Central memory CD4-positive, alpha-beta T cell (primary cell): ENCODE measurements around the gene DICER1.

Experiments used
- DNase-seq: peaks from one replicate; pipeline ENCODE4 v3.0.0; 2022

DICER1 gene

DNA sequence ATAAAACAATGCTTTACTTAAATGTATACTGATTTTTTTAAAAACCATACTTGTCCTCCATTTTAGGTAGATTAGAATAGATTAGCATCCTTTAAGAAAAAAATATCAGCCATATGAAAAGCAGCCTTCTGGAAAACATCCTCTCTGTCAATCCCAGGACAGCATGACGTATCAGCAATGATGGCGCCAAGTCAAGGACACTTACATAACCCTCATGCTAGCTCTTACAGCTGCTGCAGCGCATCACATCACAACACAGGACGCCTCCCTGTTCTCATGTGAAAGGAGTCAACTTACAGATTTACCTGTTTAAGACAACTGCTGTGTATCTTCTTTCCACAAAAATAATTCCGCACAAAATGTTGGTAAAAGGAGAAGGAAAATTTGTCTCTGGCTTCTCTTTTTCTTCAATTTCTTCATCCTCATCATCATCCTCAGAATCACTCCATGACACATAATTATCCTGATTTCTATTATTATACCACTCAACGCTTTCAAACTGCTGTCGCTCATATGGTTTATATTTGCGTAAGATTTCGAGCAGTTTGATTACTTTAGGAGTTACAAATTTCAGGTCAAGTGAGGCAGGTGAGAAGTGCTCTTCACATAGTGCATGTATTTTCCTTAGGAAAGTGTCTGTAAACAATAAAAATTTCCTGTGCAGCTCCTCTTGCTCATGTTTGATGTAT is 33.3 kb downstream of the DICER1 start:
- DNase-seq, result no peak

DNA sequence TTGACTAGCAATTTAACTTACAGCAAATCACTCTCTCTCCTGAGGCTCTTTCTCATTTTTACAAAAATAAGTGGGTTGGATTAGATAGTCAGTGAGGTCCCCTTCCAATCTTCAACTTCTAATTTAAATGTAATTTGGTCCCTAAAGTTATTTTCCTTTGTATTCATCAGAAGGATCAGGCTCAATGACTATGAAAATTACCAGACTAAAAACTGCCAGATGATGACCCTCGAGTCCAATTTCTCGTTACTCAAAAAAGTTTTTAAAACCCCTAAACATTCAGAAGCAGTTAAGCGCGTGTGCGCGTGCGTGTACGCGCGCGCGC is 34.7 kb downstream of the DICER1 start:
- DNase-seq, result no peak

DNA sequence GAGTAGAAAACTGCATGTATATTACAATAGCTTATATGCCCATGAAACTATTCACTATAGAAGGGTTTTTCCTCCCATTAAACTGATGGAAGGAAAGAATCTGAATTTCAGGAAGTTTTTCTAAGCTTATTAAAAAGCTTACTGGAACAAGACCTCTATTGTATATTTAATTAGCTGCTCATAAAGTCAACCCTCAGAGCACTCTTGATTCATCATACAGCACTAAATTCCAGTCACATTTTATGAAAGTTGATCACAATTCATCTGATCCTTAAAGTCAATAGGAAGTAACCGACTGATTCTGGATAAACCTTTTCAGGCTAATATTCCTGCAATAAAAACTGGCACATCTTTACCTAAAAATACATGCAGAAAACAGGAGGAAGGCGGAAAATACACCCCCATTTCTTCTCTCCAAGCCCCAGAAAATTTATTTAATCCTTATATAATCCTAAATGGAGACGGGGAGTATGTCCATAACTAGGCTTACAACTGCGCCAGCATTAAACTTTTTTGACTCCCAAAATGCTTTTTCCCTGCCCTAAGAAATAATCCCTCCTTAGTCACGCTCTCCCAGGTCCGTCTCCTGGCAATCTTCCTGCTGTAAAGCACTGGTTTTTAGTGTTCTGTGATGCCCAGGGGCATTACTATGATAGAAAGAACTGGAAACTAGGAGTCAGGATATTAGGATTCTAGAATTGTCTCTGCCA is 35.3 kb downstream of the DICER1 start:
- no peak for DNase-seq

DNA sequence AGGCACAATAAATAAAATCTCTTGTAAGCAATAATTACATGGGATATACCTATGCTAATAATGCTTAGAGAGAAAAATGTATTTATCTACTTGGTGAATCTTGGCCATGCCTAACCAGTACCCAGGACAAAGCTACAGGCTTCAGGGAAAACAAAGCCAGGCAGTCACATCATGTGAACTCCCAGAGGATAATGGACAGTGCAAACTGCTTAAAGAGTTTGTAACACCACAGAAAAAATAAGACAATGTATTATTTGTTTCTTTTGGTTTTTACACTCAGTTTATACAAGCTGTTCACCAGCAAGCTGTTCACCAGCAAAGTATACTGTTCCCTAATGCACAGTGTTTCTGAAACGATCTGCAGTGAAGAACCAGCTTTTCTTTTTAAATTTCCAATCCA is 38.0 kb downstream of the DICER1 start:
- DNase-seq, result no peak

DNA sequence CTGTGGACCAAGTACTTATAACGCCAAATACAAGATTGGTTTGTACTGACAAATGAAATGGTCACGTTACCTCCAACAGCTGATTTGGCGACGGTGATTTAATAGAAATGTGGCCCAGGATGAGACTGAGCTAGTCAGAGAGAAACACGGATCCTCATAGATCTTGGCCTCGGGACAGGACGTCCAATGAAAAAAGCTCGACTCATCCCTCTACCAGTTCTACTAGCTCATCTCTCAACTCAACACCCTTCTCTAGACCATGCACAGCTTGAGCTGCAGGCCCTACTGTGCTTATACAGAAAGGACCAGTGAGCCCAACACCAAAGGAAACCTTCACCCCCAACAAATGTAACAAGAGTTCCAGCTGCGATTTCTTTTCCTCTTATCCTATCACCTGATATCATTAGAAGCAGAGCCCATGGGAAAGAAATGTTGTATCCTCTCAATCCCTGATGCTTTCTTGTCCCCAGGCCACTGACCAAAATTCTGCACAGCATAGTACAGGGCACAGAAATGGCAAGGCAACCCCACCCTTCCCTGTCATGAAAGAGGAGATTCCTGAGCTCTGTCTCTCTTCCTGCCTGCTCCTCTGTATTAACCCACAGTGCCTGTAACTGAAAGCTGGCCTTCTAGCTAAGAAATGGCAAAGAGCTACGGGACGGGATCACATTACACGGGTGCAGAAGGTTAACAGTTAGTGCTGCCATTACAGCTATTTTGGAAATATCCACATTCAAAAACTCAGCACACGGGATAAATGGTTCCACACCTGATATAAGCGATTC is 39.2 kb downstream of the DICER1 start:
- no peak for DNase-seq

DNA sequence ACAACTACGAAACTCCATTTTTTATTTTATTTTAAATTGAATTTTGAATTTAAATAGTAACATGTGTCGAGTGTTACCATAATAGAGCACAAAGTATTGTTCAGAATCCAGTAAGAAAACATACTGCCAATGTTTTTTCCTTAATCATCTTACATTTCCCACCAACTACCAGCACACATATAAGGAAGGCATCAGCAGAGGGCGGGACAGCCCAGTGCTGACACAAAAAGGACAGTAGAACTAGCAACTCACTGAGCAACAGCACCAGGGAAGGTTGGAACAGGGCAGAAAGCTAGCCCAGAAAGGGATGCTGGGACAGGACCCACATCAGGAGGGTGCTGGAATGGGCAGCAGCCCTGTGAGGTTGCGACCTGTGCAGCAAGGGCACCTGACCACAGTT is 43.9 kb downstream of the DICER1 start:
- DNase-seq, result no peak

DNA sequence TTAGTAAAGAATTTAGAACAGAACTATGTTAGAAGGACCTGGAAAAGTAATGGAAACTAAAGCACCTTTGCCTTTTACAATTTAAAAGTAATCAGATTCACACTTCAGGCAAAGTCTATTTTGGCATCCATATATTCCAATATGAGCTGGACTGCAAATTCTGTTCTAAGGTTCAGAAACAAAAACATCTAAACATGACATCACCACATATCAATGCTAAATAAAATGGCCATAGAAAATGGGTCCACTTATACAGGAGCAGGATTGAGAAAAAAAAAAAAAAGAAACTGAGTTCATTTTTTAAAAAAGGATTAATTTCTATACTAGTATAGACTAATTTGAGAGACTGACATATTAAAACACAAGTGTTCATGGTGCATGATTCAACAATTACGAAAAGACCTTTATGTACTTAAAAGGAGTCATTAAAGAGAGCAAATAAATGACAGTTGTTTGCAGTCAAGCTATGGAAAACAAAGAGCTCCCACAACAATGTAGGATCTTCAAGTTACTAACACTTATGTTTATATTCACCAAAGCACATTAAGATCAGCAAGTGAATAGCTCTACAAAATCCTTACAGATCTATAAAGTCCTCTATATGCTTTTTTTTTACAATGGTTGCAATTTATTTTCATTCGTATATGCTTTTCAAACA is 45.7 kb downstream of the DICER1 start:
- DNase-seq, result no peak

DNA sequence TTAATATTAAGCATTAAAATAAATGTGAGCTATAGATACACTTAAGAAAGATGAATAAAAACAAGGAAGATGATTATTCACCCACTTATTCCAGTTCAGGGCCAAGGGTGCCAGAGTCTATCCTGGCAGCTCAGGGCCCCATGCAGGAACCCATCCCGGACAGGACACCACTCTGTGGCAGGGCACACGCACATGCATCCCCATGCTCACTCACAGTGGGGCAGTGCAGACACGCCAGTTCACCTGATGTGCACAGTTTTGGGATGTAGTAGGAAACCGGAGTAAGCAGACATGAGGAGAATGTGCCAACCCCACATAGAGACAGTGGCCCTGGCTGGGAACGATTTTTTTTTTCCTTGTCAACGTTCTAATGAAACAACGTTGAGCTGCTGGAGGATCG is 47.2 kb downstream of the DICER1 start:
- no peak for DNase-seq

DNA sequence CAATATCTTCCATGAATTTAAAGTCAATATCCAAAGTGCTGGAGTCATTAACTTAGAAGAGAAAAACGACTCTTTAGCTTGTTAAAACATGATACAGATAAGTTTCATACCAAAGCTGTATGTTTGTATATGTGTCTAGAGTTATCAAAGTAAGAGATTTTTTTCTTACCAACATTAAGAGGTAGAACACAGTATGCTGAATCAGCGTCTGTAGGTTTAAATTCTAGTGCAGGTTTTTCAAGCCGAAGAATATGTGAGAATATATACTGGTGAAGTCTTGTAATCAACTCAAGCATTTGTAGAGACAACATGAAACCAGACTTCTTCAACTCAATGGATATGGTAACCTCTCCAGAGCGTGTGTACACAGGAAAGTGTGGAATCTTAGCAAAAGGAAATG is 49.6 kb downstream of the DICER1 start:
- no peak for DNase-seq

DNA sequence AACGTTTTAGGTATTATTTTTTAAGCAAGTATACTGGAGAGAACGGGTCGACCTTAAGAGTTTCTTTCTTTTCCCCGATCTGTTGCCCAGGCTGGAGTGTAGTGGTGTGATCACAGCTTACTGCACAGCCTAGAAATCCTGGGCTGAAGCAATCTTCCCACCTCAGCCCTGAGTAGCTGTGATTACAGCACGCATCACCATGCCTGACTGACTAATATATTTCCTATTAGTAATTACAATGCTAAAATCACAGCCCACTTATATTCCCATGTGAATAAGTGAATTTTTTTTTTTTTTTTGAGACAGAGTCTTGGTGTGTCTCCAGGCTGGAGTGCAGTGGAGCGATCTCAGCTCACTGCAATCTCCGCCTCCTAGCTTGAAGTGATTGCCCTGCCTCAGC is 50.4 kb downstream of the DICER1 start:
- no peak for DNase-seq

DNA sequence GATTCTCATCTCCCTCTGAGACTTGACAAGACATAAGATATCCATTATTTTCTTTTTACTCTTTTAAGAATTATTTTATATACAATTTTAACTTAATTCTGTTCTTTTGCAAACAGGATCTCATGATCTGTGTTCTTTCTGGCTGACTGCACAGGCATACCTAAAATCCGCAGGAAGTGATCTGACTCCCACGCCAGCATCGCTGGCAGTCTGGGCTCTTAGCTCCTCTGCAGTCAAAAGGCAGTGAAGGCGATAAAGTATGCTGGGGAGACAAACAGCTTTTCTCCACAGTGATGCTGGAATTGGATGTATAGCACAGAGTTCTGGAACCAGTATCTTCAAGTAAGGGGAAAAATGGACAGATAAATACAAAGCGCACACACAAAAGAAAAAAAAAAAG is 52.4 kb downstream of the DICER1 start:
- DNase-seq, result no peak

DNA sequence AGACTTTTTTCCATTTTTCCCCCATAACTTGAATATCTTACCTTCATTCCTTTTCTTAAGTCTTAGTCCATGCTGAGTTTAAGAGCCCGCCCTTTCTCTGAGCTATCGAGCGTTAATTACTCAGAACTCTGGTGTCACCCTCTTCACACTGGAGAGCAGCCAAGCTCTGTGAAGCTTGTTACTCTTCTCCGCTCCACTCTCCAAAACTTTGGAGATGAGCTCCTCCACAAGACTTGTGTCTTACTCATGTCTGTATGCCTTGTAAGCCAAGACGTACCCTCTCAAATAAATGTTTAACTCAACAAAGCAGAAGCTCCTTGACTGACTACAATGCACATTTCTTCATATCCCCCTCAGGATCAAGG is 54.7 kb downstream of the DICER1 start:
- no peak for DNase-seq

DNA sequence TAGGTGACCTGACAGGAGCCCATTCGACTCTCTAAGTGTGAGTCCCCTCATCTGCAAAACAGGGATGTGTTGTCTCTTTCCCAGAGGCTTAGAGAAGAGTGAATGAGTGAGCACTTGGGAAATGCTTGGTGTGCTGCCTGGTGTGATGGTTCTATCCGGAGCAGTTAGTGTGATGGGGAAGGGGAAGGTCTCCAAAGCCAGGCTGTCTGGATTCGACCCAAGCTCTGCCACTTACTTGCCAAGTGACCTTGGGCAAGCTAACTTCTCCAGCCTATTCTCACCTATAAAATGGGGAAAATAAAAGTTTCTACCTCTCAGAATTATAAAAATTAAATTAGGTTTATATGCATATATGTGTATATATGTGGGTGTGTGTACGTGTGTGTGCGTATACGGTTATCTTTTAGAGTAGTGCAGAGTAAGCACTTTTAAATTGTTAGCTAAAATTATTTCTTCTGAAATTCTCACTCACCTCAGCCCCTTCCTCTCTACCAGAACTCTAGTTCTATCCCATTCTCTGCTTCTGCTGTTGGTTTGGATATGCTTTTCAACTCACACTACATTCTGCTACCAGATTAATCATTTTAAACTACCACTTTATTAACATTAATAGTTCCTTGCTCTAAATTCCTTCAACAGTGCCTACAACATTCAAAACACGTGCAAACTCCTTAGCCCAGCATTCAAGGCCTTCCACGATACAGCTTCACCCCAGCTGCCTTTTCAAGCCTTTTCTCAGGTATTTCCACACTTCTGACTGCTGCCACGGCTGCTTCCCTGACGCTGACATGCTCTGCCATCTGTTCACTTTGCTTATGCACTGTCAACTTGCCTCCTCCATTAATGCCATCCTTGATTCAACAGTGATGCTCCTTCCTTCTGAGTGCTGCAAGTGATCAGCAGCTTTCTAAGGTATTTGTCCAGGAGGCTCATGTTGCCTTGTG is 55.3 kb downstream of the DICER1 start:
- no peak for DNase-seq

DNA sequence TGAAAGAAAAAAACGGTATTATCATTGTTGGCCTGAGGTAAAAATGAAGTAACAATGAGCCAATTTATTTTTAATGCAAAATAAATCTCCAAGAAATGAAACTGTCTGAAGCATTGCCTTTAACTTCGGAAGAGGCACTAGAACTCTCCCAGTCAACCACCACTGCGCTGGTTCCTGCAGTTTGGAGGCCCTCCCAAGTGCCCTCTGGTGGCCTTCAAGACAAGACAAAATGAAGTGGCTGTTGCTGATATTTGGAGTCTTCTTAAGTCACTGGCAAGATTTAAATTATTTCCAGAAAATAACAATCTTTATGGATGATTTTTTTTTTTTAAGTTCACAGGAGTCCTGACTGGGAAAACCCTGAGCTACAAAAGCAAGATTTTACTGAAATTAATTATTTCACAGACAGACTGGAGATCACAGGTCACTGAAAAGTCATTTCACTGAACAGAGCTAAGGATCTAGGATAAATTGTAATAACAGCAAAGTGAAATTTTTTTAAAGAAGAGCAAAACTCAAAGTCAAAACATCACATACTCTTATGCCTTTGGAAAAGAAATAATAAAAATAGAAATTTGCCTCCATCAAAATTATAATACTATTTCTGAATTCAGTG is 58.2 kb downstream of the DICER1 start:
- peak; percentile 21 for DNase-seq

DNA sequence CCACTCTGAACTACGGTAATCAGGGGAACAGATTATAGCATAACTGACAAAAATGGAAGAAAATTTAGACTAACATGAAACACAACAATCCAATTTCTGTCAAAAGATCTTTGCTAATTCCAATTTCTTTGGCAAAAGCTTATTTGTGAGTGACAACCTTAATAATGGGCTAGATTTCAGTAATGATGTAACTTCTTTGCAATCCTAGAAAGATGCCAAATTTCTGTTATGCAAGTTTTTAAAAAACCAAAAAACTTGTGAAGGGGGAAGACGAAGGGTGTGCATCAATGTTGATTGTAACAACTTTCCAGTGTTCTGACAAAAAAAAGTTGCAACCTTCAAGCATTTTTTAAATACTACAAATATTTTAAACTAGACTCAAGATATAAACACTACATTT is 59.9 kb downstream of the DICER1 start:
- DNase-seq, result no peak

DNA sequence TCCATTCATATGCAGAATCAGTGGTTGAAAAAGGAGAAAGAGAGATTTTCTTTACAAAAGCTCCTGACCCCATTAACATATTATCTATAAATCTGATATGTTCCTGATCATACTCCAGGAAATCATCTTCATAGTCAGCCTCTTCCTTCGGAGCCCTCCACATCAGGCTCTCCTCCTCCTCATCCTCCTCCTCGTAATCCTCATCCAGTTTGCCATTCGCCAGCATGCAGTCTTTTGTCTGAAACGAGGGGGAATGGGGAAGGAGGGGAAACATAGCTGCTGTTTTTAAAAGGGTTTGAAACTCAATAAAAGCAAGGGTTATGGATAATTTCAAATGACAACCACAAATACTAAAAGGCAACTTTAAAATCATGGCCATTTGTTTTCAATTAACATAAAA is 60.9 kb downstream of the DICER1 start:
- DNase-seq, result no peak

DNA sequence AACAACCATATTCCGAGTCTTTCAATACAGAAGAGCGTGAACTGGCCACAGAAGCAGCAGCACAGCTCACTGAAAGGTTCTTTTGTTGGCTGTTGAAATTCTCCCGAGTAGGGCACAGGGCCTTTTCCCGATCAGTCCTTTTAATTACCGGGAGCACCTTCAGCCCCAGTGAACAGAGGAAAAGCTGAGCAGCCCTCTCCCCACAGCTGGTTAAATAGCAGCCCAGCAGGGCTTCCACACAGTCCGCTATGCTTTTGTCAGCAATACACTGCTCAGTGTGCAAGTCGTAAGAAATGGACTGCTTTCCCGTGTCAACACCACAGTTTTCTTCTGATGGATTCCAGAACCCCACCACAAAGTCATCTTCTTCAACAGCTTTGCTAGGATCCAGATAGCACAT is 61.3 kb downstream of the DICER1 start:
- DNase-seq, result no peak

DNA sequence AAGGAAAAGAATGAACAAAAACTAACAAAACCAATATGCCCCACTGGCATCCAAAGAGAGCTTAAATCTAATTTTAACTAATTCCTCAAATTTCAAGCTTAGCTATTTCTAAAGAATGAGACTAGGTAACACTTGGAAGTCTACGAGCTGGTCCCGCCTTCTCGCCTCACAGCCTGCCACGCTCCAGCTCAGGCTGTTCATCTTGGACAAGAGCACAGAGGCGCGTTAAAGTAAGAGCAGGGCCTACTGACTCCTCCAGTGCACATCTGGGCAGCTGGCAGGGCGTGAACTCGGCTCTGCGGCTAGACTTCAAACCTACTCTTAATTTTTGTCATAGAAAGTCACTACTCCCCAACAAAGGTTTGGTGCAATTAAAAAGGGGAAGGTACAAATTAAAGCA is 64.6 kb downstream of the DICER1 start:
- no peak for DNase-seq

DNA sequence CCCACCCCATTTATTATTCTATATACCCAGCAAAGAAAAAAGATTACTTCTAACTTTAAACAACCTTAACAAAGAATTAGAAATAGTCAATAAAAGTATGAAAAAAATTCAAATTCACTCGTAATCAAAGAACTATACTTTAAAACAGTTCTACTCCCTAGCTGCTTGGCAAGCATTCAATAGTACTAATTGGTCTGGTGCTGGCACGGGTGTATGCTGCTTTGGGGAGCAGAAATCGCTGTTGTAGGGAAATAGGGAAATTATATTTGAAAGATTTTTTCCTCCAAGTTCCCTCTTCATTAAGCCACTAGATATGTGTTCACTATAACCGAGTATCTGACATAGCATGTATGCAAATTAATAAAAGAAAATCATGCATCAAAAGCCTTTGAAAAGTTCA is 65.7 kb downstream of the DICER1 start:
- DNase-seq, result no peak

DNA sequence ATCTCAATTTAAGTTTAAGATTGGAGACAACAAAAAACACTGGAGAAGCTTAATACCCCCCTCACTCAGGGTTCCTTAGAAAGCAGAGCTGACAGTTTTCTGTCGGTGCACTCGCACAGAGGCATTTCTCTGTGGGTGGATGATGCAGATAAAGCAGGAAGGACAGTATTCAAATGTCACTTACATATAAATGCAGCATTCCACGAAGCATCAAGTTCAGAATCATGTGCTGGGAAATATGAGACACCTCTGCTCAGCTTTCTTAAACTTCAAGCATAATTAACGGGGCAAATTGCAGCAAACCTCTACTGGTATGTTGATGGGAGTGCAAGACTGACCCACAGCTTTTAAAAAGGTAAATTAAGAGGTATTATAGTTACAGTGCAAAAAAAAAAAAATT is 68.7 kb downstream of the DICER1 start:
- no peak for DNase-seq

DNA sequence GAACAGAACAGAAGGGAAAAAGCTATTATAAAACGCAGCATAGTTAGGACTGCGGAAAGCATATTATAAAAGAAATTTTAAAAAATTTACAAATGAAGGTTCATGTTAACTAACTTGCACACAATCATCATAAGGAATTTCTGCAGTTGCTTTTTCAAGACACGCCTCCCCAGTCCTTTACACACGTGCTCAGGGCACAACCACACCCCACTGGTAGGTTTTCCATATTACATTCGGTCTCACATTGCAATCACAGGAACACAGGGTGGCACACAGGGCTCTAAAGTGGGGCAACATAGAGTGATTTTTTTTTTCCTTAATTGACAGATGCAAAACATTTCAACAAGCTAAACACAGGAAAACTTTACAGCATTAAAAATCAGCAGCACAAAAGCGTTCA is 69.7 kb downstream of the DICER1 start:
- DNase-seq, result no peak

DNA sequence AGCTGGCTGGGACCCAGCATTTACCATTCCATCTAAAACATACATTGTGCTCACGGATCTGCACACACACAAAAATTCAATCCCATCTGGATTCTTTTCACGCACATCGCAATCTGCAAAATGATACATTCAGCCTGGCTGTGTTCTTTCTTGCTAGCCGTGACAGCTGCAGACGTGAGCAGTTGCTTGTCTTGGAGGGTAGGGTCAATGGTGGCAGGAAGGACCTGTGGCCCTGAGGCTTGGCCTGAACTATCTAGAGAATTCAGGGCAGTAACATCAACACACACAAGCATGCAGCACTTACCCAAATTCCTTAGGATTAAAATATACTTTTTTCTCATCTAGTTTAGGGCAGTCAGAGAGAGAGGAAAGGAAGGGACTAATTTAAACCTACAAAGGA is 72.0 kb downstream of the DICER1 start:
- DNase-seq, result no peak
